Astrocyte of the spinal cord (primary cell): Measurements from ENCODE around the gene MRPL21.
"Not testable (repeated sequence)": the region's sequence is repeated elsewhere in the genome, so short reads cannot be mapped to it uniquely, and the experiment has no call there.

ENCODE experiments used
- DNase-seq: peaks from one replicate; pipeline ENCODE4 v3.0.0; 2011; ENCODE audit warnings: low read depth, low spot score
- H3K4me3 ChIP-seq: 2 replicates; pipeline ENCODE4 v1.5.1; 2011; ENCODE audit warnings: low read depth, mild to moderate bottlenecking, low read length, moderate library complexity
- in situ Hi-C: cut with HindIII; loops from 2 replicates; pipeline ENCODE4 v1.10.0; 2017; ENCODE audit warnings: low sequenced_read_pairs
- TF ChIP-seq, protein P1 (sequence below): IDR thresholded peaks from 2 replicates; pipeline ENCODE4 v1.5.1; 2012; ENCODE audit warnings: low read depth, mild to moderate bottlenecking, low read length, inconsistent platforms

The MRPL21 gene

GRCh38 chr11:68892576-68892975, 11.1 kb downstream of the MRPL21 start:
- no peak for DNase-seq
- TF ChIP-seq, protein P1, sequence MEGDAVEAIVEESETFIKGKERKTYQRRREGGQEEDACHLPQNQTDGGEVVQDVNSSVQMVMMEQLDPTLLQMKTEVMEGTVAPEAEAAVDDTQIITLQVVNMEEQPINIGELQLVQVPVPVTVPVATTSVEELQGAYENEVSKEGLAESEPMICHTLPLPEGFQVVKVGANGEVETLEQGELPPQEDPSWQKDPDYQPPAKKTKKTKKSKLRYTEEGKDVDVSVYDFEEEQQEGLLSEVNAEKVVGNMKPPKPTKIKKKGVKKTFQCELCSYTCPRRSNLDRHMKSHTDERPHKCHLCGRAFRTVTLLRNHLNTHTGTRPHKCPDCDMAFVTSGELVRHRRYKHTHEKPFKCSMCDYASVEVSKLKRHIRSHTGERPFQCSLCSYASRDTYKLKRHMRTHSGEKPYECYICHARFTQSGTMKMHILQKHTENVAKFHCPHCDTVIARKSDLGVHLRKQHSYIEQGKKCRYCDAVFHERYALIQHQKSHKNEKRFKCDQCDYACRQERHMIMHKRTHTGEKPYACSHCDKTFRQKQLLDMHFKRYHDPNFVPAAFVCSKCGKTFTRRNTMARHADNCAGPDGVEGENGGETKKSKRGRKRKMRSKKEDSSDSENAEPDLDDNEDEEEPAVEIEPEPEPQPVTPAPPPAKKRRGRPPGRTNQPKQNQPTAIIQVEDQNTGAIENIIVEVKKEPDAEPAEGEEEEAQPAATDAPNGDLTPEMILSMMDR: no peak
- H3K4me3 ChIP-seq: no peak overlapping the region
- in situ Hi-C loops: no loop called here

DNA sequence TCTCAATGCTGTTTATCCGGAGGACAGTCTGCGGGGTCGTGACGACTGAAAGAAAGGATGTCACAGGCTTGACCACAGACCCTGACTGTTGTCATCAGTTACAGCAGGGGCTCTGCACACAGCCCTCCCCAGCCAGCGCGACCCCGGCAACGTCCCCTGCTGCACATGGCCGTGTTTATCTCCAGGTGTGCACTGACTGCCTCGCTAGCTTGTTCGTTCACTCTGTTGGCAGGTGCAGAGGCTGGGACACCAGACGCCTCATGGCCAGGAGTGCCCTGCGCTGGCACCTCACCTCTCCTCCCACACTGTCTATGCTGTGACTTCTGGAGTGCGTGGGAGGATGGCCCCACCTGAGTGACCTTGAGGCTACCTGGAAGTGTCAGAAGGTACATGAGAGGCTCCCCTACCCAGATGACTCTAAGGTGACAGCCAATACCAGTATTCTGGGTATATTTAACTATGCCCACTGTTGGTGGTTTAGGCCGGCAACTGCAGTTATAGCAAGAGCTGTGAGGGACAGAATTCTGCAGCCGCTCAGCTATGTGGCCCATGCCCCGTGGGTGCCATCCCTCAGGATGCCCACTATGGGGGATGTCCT, 12.2 kb downstream of the MRPL21 start:
- TF ChIP-seq, protein P1: no peak
- no peak for DNase-seq
- H3K4me3 ChIP-seq: no peak overlapping the region
- in situ Hi-C loops: no loop called here

GRCh38 chr11:68890490-68891231, 13.0 kb downstream of the MRPL21 start:
- in situ Hi-C loops: no loop called here
- peak; percentile 97 for DNase-seq
- TF ChIP-seq, protein P1: no peak
- H3K4me3 ChIP-seq: no peak overlapping the region

DNA sequence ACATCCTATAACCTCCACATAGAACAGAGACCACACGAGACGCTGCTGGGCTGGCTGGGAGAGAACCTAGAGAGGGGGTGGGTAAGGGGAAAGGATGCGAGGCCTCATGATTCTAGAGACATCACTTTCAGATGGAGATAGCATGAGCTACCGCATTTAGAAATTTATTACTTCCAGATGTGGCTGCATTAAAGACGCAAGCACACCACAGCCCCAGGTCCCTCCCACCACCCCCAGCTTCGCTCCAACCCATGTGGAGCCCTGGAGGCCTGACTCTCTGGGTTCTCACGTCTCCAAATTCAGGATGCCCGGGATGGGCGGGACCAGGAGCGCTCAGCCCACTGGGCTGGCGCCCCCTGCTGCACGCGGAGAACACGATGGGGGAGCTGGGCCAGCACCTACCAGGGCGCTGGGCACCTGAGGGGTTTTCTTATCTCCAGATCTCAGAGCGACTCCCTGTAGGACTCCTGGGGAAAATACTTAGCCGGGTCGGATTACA, 13.6 kb downstream of the MRPL21 start:
- in situ Hi-C loops: no loop called here
- H3K4me3 ChIP-seq: no peak overlapping the region
- DNase-seq: peak; percentile 94

GRCh38 chr11:68884827-68885226, 18.8 kb downstream of the MRPL21 start:
- H3K4me3 ChIP-seq, DNase-seq, in situ Hi-C loops: not testable (repeated sequence)

More for the DNA sequence above, 13.6 kb downstream of the MRPL21 start:
- TF ChIP-seq, protein P1: peak; percentile 74

GRCh38 chr11:68882391-68882790, 21.2 kb downstream of the MRPL21 start:
- H3K4me3 ChIP-seq: no peak overlapping the region
- in situ Hi-C loops: no loop called here
- TF ChIP-seq, protein P1: no peak
- DNase-seq: no peak

DNA sequence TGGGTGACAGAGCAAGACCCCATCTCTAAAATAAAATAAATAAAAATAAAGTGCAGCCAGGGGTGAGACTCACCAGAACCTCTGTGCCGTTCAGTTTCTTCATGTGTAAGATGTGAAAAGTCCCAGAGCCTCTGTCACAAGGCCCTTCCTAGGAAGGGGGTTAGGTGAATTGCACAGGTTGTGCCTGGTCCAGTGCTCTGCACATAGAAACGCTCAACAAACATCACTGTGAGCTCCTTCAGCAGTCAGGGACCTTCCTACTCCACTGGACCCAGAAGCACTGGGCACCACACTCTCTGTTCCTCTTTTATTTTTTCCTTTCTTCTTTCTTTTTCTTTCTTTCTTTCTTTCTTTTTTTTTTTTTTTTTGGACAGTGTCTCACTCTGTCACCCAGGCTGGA, 22.3 kb downstream of the MRPL21 start:
- in situ Hi-C loops: no loop called here
- no peak overlapping the region for H3K4me3 ChIP-seq
- TF ChIP-seq, protein P1: no peak
- DNase-seq: no peak
